ENCODE data around the gene KRT75. TPM values are rescaled to one million over a fixed set of nuclear protein-coding genes. Genes with fewer than 3 reads are reported as not detected.

Gene KRT75
- total and polyA plus RNA-seq, 2 donors (not counting 3 experiments of a cell fraction or from before 2014, with no cell fraction given): not detected

GRCh38 chr12:52381206-52381605 lies 53.0 kb downstream of the KRT75 start:
- Histone ChIP-seq H3K9ac (replicated peaks; ENCODE audit: extremely low read depth, insufficient read depth, low read length) (no peak overlapping the region), H3K27ac (ENCODE audit: insufficient read depth, low read depth, low read length) (no peak overlapping the region), H3K4me1 (ENCODE audit: control insufficient read depth, extremely low read depth, insufficient read depth, low read length) (no peaks in the 10 kb centered on the region), H3K4me3 (replicated peaks in 1 of 3; ENCODE audit: insufficient read depth in 1 of 3, low read depth in 1 of 3, low read length in 3 of 3) (no peak overlapping the region), H3K36me3 (ENCODE audit: control insufficient read depth in 2 of 2, extremely low read depth in 1 of 2, insufficient read depth in 2 of 2, low read length in 2 of 2) (no peaks in the 10 kb centered on the region), H3K9me1 (replicated peaks; ENCODE audit: control insufficient read depth, extremely low read depth, insufficient read depth, low read length) (no peaks in the 10 kb centered on the region), H3K4me2 (ENCODE audit: insufficient read depth, low read length) (no peak overlapping the region), H4K20me1 (replicated peaks; ENCODE audit: control insufficient read depth, extremely low read depth, insufficient read depth, low read length) (no peaks in the 10 kb centered on the region), H3K9me3 (replicated peaks; ENCODE audit: control insufficient read depth, insufficient read depth, low read length) (no peaks in the 10 kb centered on the region), H3K27me3 (ENCODE audit: control insufficient read depth in 2 of 2, insufficient read depth in 2 of 2, low read length in 2 of 2) (peaks cover 2 to 11% of the 10 kb centered on the region in 2 experiments), H2AFZ (ENCODE audit: low read depth, low read length) (no peak overlapping the region), H3K79me2 (ENCODE audit: control insufficient read depth, insufficient read depth, low read length) (no peaks in the 10 kb centered on the region)
- dilution Hi-C loops (cut with MboI; ENCODE audit: extremely low pct_ligation_motif_present, low sequenced_read_pairs) (no loop called here), intact Hi-C loops (cut with micrococcal nuclease) (no loop called here)
- ChIA-PET POLR2A (no interaction called here), CTCF (interaction anchor here (0.8 to 2.8 kb wide), 8 partner anchors 8 to 499 kb away, joined by 3 to 28 read pairs (median 6); no protein-coding TSS in a partner anchor)
- TF ChIP-seq MAX (IDR thresholded peaks at IDR 0.05; ENCODE audit: insufficient read depth, insufficient read length) (no peak), MYC (IDR thresholded peaks at IDR 0.05; ENCODE audit: low read depth, low read length) (no peak), FOS (IDR thresholded peaks at IDR 0.05; ENCODE audit: borderline replicate concordance, insufficient read depth, low read length) (no peak), JUN (IDR thresholded peaks at IDR 0.05; ENCODE audit: borderline replicate concordance, insufficient read depth, insufficient read length, low read depth) (no peak), CTCF (IDR thresholded peaks at IDR 0.05; ENCODE audit: extremely low read depth in 1 of 2, insufficient read depth in 1 of 2, low read depth in 1 of 2, low read length in 2 of 2) (no peak), EZH2 (IDR thresholded peaks at IDR 0.05; ENCODE audit: borderline replicate concordance, low read depth, low read length, severe bottlenecking) (no peak), POLR2AphosphoS5 (IDR thresholded peaks at IDR 0.05; ENCODE audit: insufficient read depth, low read depth, low read length) (no peak), POLR2A (IDR thresholded peaks at IDR 0.05; ENCODE audit: low read depth, low read length) (no peak), GATA2 (IDR thresholded peaks at IDR 0.05; ENCODE audit: insufficient read depth, insufficient read length, low read depth, low read length) (no peak)
- no TSS peak for BruUV-seq (replicated peaks)
- FAIRE-seq (no peak), DNase-seq (ENCODE audit: low read depth, low spot score) (no peak)

Measured in endothelial cell of umbilical vein (primary cell).